C4-2B (cell line): ENCODE results near the gene ZDHHC20.

ENCODE experiments used
- CTCF ChIP-seq: fragments of 450-650 bp; conservative IDR thresholded peaks from 2 replicates; pipeline ENCODE4 v1.5.1; 2017; ENCODE audit warnings: mild to moderate bottlenecking
- ZFX ChIP-seq: fragments of 450-650 bp; IDR thresholded peaks from 2 replicates; pipeline ENCODE4 v1.6.1; 2017

GRCh38 chr13:21364357-21364756 lies 94.7 kb downstream of the ZDHHC20 start:
- TF ChIP-seq CTCF: no peak
- TF ChIP-seq ZFX: no peak
